NB4 (cell line): Measurements from ENCODE around the gene TCEAL8.

Experiments used
- POLR2A ChIP-seq: IDR thresholded peaks from 2 replicates; pipeline ENCODE4 v1.6.1; 2011; ENCODE audit warnings: mild to moderate bottlenecking; ENCODE audit not compliant: insufficient read length; ENCODE audit errors: extremely low read depth
- TF ChIP-seq, protein P1 (sequence below): IDR thresholded peaks from one replicate; pipeline ENCODE4 v1.5.1; 2012; ENCODE audit warnings: low read depth, low read length
- TF ChIP-seq, protein P2 (sequence below): IDR thresholded peaks from 2 replicates; pipeline ENCODE4 v1.6.1; 2011; ENCODE audit warnings: low read depth, low read length

GRCh38 chrX:103250977-103251376, 4.0 kb downstream of the TCEAL8 start:
- TF ChIP-seq, protein P1, sequence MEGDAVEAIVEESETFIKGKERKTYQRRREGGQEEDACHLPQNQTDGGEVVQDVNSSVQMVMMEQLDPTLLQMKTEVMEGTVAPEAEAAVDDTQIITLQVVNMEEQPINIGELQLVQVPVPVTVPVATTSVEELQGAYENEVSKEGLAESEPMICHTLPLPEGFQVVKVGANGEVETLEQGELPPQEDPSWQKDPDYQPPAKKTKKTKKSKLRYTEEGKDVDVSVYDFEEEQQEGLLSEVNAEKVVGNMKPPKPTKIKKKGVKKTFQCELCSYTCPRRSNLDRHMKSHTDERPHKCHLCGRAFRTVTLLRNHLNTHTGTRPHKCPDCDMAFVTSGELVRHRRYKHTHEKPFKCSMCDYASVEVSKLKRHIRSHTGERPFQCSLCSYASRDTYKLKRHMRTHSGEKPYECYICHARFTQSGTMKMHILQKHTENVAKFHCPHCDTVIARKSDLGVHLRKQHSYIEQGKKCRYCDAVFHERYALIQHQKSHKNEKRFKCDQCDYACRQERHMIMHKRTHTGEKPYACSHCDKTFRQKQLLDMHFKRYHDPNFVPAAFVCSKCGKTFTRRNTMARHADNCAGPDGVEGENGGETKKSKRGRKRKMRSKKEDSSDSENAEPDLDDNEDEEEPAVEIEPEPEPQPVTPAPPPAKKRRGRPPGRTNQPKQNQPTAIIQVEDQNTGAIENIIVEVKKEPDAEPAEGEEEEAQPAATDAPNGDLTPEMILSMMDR = no peak
- TF ChIP-seq POLR2A = no peak
- TF ChIP-seq, protein P2, sequence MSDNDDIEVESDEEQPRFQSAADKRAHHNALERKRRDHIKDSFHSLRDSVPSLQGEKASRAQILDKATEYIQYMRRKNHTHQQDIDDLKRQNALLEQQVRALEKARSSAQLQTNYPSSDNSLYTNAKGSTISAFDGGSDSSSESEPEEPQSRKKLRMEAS = no peak
